Head of caudate nucleus (tissue), 42 donors: ENCODE results near the gene ARHGAP27.

Experiments used
- DNase-seq, 42 donors: peaks; one replicate each; pipeline versions ENCODE4 v3.0.0 to v3.0.0-alpha.2; 2020 to 2021; ENCODE audit warnings: mixed read lengths in 7 of 42
- intact Hi-C: fragments of 100-400 bp; cut with DNase I; formaldehyde crosslinking; loops from one replicate; pipeline ENCODE4 v1.15.0; 2022

ARHGAP27 gene

GRCh38 chr17:45433159-45433535, 477 bp upstream of the ARHGAP27 start:
- intact Hi-C loops, result no loop called here
- DNase-seq, result no peak

GRCh38 chr17:45431531-45432404, 902 bp downstream of the ARHGAP27 start:
- intact Hi-C loops, result no loop called here
- DNase-seq, result peak in 38 of 42 donors; percentile 27 to 82 (median 58)

- no peak for DNase-seq
- intact Hi-C loops, result no loop called here
Observed at GRCh38 chr17:45430738-45431530, 1.7 kb downstream of the ARHGAP27 start.

GRCh38 chr17:45430006-45430737, 2.5 kb downstream of the ARHGAP27 start:
- intact Hi-C loops, result no loop called here
- no peak for DNase-seq

GRCh38 chr17:45429339-45430005, 3.2 kb downstream of the ARHGAP27 start:
- intact Hi-C loops, result no loop called here
- no peak for DNase-seq

- intact Hi-C loops, result no loop called here
- peak in 13 of 42 donors; percentile 24 to 59 (median 41) for DNase-seq
Observed at GRCh38 chr17:45428931-45429338, 3.7 kb downstream of the ARHGAP27 start.

GRCh38 chr17:45428050-45428617, 4.5 kb downstream of the ARHGAP27 start:
- DNase-seq, result peak; percentile 55 to 89 (median 79)
- intact Hi-C loops, result no loop called here

- DNase-seq, result no peak
- intact Hi-C loops, result no loop called here
Observed at GRCh38 chr17:45427181-45427835, 5.4 kb downstream of the ARHGAP27 start.

- intact Hi-C loops, result no loop called here
- DNase-seq, result no peak
Observed at GRCh38 chr17:45426561-45426960, 6.1 kb downstream of the ARHGAP27 start.

GRCh38 chr17:45425984-45426413, 6.7 kb downstream of the ARHGAP27 start:
- intact Hi-C loops, result no loop called here
- DNase-seq, result no peak

- intact Hi-C loops, result no loop called here
- no peak for DNase-seq
Observed at GRCh38 chr17:45425125-45425983, 7.3 kb downstream of the ARHGAP27 start.

- DNase-seq, result no peak
- intact Hi-C loops, result no loop called here
Observed at GRCh38 chr17:45424769-45425124, 7.9 kb downstream of the ARHGAP27 start.

- intact Hi-C loops, result no loop called here
- no peak for DNase-seq
Observed at GRCh38 chr17:45423975-45424335, 8.7 kb downstream of the ARHGAP27 start.

GRCh38 chr17:45423304-45423974, 9.2 kb downstream of the ARHGAP27 start:
- DNase-seq, result no peak
- intact Hi-C loops, result no loop called here

GRCh38 chr17:45414990-45415881, 17.4 kb downstream of the ARHGAP27 start:
- DNase-seq, result no peak
- intact Hi-C loops, result no loop called here

- peak in 28 of 42 donors; percentile 17 to 63 (median 47) for DNase-seq
Observed at GRCh38 chr17:45413498-45413923, 19.2 kb downstream of the ARHGAP27 start.

More at GRCh38 chr17:45413498-45413923, 19.2 kb downstream of the ARHGAP27 start:
- intact Hi-C loops, result no loop called here
